ENCODE measurements around the gene RPL14.
"Not testable (repeated sequence)": the region's sequence is repeated elsewhere in the genome, so short reads cannot be mapped to it uniquely, and the experiment has no call there.

RPL14 gene

DNA sequence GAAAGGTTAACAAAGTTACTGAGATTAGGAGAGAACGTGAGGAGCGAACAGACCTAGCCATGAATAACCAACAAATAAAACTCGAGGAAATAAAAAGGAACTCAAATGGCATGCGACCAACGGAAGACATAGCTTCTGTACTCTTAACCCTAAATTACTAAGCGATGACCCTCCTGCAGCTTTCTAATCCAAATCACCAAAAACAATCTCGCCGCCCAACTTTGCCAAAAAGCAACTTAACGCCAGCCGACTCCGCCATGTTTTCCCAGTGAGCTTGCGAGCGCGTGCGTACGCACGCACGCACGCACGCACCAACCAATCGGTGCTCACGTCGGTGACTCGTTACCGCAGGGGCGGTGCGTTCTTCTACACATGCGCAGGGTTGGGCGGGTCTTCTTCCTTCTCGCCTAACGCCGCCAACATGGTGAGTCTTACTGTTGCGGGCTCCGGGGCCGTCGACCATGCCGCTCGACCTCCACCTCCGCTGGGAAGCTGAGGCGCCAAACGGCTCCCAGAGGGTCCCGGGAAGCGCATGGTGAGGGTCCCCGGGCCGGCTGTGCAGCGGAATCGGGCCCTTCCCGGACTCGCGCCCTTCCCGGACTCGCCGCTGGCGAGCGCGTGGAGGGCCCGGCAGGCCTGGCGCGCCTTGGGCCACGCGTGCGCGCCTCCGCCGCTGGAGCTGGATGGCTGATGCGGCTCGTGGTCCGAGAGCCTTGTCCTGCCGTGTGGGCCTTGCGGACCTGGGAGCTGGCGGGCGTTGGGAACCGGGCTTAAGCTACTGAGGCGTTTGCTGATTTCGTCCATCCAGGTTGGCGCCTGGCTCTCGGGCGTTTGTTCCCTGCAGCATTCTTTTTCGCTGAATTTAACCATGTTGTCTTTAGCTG is at the start of gene RPL14:
Gene RPL14, plus strand, starts transcription at position 400 of the 884 bp plus-strand sequence. Its CDS starts 133 bp downstream, at position 533.
- DNase-seq = peak; percentile 95

- DNase-seq = no peak
Observed at GRCh38 chr3:40407611-40408010, 49.5 kb upstream of the RPL14 start.

GRCh38 chr3:40414270-40414669 is 42.9 kb upstream of the RPL14 start:
- DNase-seq = no peak

DNA sequence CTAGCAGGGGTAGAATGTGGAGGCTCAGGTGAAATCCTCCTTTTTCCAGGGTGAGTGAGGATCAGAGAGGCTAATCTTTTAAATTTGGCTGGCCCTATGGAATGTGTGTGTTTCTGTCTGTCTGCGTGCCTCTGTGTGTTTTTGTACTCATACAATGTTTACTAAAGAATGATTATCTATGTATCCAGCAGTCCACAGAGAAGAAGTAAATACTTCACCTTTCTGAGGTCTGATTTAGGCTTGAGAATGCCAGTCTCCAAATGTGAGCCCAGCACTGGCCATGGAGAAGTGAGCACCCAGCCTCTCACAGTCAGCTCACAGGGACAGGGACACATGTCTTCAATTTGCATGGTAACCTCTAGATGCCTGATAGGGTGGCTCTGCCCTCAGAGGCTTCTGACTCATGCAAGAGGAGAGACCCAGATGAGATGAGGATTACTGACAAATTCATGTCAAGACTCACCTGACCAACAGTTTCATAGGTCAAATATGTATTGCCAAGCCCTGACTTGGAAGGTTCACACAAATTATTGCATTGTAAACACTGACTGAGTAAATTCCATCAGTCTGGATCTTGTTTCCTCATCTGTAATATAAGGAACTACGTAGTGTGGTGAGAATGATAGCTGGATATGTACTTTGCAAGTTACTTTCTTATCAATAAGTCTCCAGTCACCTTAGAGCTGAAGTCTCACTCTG is 39.1 kb upstream of the RPL14 start:
- no peak for DNase-seq

DNA sequence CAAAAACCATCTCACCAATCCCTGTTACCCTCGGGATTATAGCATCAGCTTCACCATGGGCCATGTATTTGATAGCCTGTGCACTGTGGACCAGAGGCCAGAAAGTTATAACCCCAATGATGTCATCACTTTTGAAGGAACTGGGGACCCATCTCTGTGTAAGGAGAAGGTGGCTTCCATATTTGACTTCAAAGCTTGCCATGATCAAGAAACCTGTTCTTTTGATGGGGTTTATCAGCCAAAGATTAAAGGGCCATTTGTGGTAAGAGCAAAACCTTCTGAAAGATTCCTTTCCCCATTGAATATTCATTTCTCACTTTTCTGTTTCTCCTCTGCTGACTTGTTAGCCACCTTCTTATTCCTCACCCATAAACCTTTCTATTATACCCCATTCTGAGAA is 34.3 kb upstream of the RPL14 start:
- DNase-seq = no peak

DNA sequence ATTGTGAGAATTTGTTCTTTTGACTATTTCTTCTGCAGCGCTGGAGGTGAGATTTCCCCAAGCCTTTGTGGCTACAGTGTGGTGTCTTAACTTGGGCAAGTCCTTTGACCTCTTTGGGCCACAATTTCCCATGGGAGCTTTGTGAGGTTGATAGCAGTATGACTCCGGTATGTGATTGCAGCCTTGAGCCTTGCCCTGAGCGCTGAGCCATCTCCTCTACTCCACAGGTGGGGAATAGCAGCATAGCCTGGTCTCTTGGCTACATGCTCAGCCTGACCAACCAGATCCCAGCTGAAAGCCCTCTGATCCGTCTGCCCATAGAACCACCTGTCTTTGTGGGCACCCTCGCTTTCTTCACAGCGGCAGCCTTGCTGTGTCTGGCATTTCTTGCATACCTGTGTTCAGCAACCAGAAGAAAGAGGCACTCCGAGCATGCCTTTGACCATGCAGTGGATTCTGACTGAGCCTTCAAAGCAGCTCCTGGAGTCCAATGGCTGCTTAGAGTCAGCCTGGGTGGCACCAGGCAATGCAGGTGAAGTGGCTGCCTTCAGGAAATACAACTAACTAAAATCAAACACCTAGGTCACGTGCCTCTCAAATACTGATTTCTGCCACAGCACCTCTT is 30.0 kb upstream of the RPL14 start:
- no peak for DNase-seq

GRCh38 chr3:40432793-40433192 is 24.3 kb upstream of the RPL14 start:
- no peak for DNase-seq

DNA sequence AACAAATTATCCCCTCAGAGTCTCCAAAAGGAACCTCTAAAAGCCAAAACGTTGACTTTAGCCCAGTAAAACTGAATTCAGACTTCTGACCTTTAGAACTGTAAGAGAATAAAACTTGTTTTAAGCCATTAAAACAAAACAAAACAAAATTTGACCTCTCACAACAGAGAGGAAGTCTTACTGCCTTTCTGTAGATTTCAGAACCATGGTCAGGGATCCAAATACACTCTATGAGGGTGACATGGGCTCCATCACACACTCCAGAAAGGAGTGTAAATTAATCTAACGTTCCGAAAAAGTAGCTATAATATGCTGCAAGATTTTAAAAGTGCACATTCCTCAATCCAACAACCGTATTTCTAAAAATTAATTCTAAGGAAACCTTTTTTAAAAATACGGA is 19.2 kb upstream of the RPL14 start:
- no peak for DNase-seq

GRCh38 chr3:40445062-40445461 is 12.1 kb upstream of the RPL14 start:
- DNase-seq = no peak

DNA sequence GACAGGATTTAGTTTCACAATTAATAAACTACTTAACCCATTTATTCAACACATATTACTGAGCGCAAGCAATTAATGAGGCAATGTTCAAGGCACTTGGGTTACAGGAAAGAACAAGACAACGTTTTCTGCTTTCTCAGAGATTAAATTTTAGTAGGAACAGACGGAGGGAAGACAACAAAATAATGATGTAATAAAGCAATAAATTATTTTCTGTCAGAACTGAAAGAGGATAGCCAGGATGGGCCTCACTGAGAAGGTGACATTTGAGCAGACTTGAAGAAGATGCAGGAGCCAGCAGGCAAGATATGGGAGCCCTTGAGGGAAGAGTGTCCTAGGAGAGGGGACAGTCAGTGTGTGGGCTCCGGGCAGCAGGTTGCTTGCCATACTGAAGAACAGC is 11.3 kb upstream of the RPL14 start:
- DNase-seq = no peak

DNA sequence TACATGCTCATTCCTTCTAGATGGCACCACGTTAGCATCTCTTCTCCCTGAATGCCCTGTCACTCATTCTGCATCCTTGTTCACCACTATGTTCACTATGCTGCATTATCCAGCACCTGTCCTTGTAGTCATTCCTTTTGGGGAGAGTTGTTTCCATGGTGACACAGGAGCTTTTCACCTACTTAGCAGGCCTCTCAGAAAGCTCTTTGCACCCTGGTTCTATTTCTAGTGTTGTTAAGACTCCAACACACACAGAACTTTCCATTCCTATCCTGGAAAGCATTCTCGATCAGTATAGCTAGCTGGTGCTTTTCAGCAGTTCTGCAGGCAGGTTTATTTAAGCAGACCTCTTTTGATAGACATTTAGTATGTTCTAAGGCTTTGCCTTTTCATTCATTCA is 6.7 kb upstream of the RPL14 start:
- DNase-seq = no peak

GRCh38 chr3:40451551-40451950 is 5.6 kb upstream of the RPL14 start:
- no peak for DNase-seq

DNA sequence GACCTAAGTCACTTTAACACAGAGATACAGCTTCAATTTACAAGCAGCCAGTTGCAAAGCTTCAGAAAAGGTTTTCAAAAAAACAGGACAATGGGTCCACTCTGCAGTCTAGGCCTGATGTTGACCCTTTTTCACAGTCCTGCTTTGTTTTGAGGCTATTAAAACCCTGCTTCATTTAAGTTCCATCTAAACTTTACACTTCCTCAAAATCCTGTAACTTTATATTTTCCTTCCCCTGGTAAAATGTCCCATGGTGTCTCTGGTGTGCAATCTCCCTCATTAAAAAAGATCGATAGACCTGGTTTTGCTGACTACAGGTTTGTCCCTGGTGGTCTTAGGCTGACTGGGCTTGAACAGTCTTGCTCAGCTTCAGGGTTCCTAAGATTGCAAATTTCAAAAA is 5.1 kb upstream of the RPL14 start:
- no peak for DNase-seq

- no peak for DNase-seq
Observed at GRCh38 chr3:40452562-40452875, 4.6 kb upstream of the RPL14 start.

GRCh38 chr3:40452876-40453730 is 4.0 kb upstream of the RPL14 start:
- DNase-seq = peak; percentile 92

DNA sequence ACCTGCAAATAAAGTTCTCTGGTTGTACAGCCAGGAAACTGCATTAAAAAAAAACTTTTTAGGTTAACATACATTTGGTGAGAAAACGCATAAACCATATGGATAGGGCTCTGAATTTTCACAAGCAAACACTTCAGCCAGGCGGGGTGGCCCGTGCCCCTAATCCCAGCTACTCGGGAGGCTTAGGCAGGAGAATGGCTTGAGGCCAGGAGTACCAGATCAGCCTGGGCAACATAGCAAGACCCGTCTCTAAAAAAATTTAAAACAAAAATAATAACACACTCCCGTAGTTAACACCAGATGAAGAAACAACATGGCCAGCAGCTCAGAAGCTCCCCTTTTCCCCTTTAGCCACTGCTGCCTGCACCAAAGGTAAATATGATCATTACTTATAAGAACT is 3.2 kb upstream of the RPL14 start:
- no peak for DNase-seq

DNA sequence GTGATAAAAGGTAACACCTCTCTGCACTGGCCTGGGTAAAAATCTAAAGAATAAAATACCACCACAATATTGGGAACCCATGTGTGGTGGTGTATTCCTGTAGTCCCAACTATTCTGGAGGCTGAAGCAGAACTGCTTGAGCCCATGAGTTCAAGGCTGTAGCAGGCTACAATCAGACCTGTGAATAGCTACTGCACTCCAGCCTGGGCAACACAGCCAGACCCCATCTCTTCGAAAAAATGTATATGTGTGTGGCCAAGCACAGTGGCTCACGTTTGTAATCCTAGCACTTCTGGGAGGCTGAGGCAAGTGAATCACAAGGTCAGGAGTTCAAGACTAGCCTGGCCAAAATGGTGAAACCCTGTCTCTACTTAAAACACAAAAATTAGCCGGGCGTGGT is 1.8 kb upstream of the RPL14 start:
- no peak for DNase-seq

- no peak for DNase-seq
Observed at GRCh38 chr3:40456279-40456939, 730 bp upstream of the RPL14 start.

- DNase-seq = no peak
Observed at GRCh38 chr3:40458473-40458872, 1.3 kb downstream of the RPL14 start.

GRCh38 chr3:40460481-40460880 is 3.3 kb downstream of the RPL14 start:
- DNase-seq = not testable (repeated sequence)

GRCh38 chr3:40461161-40461560 is 4.0 kb downstream of the RPL14 start:
- DNase-seq = no peak

- DNase-seq = not testable (repeated sequence)
Observed at GRCh38 chr3:40462838-40463237, 5.7 kb downstream of the RPL14 start.

All from activated CD8-positive, alpha-beta memory T cell treated with anti-CD3 and anti-CD28 coated beads, Interleukin-2, amount 50 U/mL, for 48 hours (primary cell).